HepG2 (cell line): Measurements from ENCODE around the gene DAB2. TPM values are rescaled to one million over a fixed set of nuclear protein-coding genes. Genes with fewer than 3 reads are reported as not detected.

Experiments
- ATAC-seq: fragments of 200-7000 bp; cut with Tn5 transposase; 3 replicates; pipeline ENCODE4 v1.9.1; 2020; ENCODE audit warnings: mild to moderate bottlenecking, moderate library complexity
- BruUV-seq: library from RNA; stranded (reverse); fragments of 400-500 nt; replicated peaks from 2 replicates; lab custom pipeline; 2021; lab: Mats Ljungman, UMichigan
- CTCF ChIA-PET: fragments of 300-600 bp; formaldehyde crosslinking; extraction: SDS; loops from one replicate; lab custom pipeline; 2021; ENCODE audit warnings: low total read pairs, inconsistent platforms, low intra/inter-chr PET ratio; lab: Yijun Ruan, JAX
- POLR2A ChIA-PET: fragments of 350-600 bp; sonication (Branson Sonifier 250); formaldehyde crosslinking; loops from one replicate; lab custom pipeline; 2020; ENCODE audit warnings: antibody characterized with exemption, inconsistent platforms; lab: Yijun Ruan, JAX
- DNase-seq: peaks from one replicate; pipeline ENCODE4 v3.0.0-alpha.2; 2015; ENCODE audit warnings: low spot score
- FAIRE-seq: peaks from 3 replicates; lab custom pipeline; 2011; peaks lifted over from hg19 to GRCh38; lab: Jason Lieb, UNC
- H2AFZ ChIP-seq: one replicate; pipeline ENCODE4 v1.6.1; 2011; ENCODE audit warnings: low read length, inconsistent platforms
- H3K27ac ChIP-seq: fragments of 300-600 bp; 3 replicates; pipeline ENCODE4 v1.8.0; 2011; ENCODE audit warnings: mixed run types, mild to moderate bottlenecking, mixed read lengths, low read length, inconsistent platforms; ENCODE audit not compliant: insufficient read depth; ENCODE audit errors: extremely low read length
- H3K27me3 ChIP-seq, 2 experiments: fragments of 200-600 bp in 1 of 2; 2 replicates in 1 of 2; 3 replicates in 1 of 2; pipeline versions ENCODE4 v1.6.0 to v1.8.0; 2011; ENCODE audit warnings: low read length in 2 of 2, mild to moderate bottlenecking in 2 of 2, moderate library complexity in 2 of 2, inconsistent platforms in 1 of 2; ENCODE audit not compliant: insufficient read depth in 2 of 2, control insufficient read depth in 1 of 2
- H3K36me3 ChIP-seq, 2 experiments: fragments of 200-600 bp in 1 of 2; replicated peaks in 1 of 2; 2 replicates in 1 of 2; 3 replicates in 1 of 2; pipeline versions ENCODE4 v1.5.1 to v1.8.0; 2011; ENCODE audit warnings: low read length in 2 of 2, inconsistent platforms in 1 of 2; ENCODE audit not compliant: insufficient read depth in 2 of 2, control insufficient read depth in 1 of 2
- H3K4me1 ChIP-seq: 2 replicates; pipeline ENCODE4 v1.5.1; 2012; ENCODE audit warnings: low read length, inconsistent platforms; ENCODE audit not compliant: insufficient read depth
- H3K4me2 ChIP-seq: 2 replicates; pipeline ENCODE4 v1.6.0; 2011; ENCODE audit warnings: low read depth, low read length, inconsistent platforms
- H3K4me3 ChIP-seq, 3 experiments: fragments of 200-600 bp in 1 of 3; sonication (generic), shearing (Covaris generic) in 1 of 3; replicated peaks in 1 of 3; 2 replicates each; pipeline ENCODE4 v1.5.1; 2011 to 2016; ENCODE audit warnings: low read length in 3 of 3, inconsistent platforms in 2 of 3, low read depth in 2 of 3, mild to moderate bottlenecking in 2 of 3, control low read depth in 1 of 3, mixed read lengths in 1 of 3; ENCODE audit not compliant: insufficient read depth in 1 of 3
- H3K79me2 ChIP-seq: one replicate; pipeline ENCODE4 v1.6.1; 2011; ENCODE audit warnings: low read length, inconsistent platforms; ENCODE audit not compliant: insufficient read depth
- H3K9ac ChIP-seq: 2 replicates; pipeline ENCODE4 v1.6.0; 2011; ENCODE audit warnings: mild to moderate bottlenecking, low read depth, low read length, inconsistent platforms; ENCODE audit not compliant: insufficient read depth
- H3K9me3 ChIP-seq: 2 replicates; pipeline ENCODE4 v1.5.1; 2012; ENCODE audit warnings: mild to moderate bottlenecking, low read length
- H4K20me1 ChIP-seq: 2 replicates; pipeline ENCODE4 v1.6.0; 2011; ENCODE audit warnings: inconsistent platforms, mild to moderate bottlenecking, low read length, moderate library complexity; ENCODE audit not compliant: insufficient read depth
- ATF6 ChIP-seq: sonication (generic); formaldehyde crosslinking; conservative IDR thresholded peaks from 2 replicates; pipeline ENCODE4 v1.4.0; 2020; ENCODE audit warnings: missing genetic modification reagents
- BRCA1 ChIP-seq: sonication (generic); formaldehyde crosslinking; IDR thresholded peaks from 2 replicates; pipeline ENCODE4 v1.4.0; 2020; ENCODE audit warnings: missing genetic modification reagents
- CCDC6 ChIP-seq: sonication (generic); formaldehyde crosslinking; IDR thresholded peaks from 2 replicates; pipeline ENCODE4 v1.8.1; 2022; ENCODE audit warnings: mild to moderate bottlenecking, missing genetic modification reagents, moderate library complexity
- EED ChIP-seq: sonication (generic); formaldehyde crosslinking; IDR thresholded peaks from 2 replicates; pipeline ENCODE4 v1.5.0; 2020; ENCODE audit warnings: mild to moderate bottlenecking, missing genetic modification reagents
- IRF9 ChIP-seq: sonication (generic); formaldehyde crosslinking; IDR thresholded peaks from 2 replicates; pipeline ENCODE4 v1.8.0; 2022; ENCODE audit warnings: missing genetic modification reagents, mild to moderate bottlenecking, borderline replicate concordance
- SALL1 ChIP-seq: sonication (generic); formaldehyde crosslinking; IDR thresholded peaks from 2 replicates; pipeline ENCODE4 v1.8.0; 2022; ENCODE audit warnings: mild to moderate bottlenecking, missing genetic modification reagents
- ZNF430 ChIP-seq: sonication (generic); formaldehyde crosslinking; IDR thresholded peaks from 2 replicates; pipeline ENCODE4 v1.9.0; 2021; ENCODE audit warnings: mild to moderate bottlenecking, missing genetic modification reagents
- ZNF446 ChIP-seq: sonication (generic); formaldehyde crosslinking; IDR thresholded peaks from 2 replicates; pipeline ENCODE4 v1.5.0; 2020; ENCODE audit warnings: mild to moderate bottlenecking, missing genetic modification reagents
- ZSCAN12 ChIP-seq: sonication (generic); formaldehyde crosslinking; IDR thresholded peaks from 2 replicates; pipeline ENCODE4 v1.9.0; 2021; ENCODE audit warnings: mild to moderate bottlenecking, missing genetic modification reagents
- WGBS: methylation state at CpG from one replicate; pipeline ENCODE4 v1.1.6; 2017; ENCODE audit warnings: low lambda C conversion rate; 5-methylcytosine and 5-hydroxymethylcytosine counted together
- in situ Hi-C: cut with HindIII; loops from 2 replicates; pipeline ENCODE4 v1.10.0; 2017; ENCODE audit warnings: low pct_unique_long_range_greater_than_20kb; ENCODE audit not compliant: extremely low pct_ligation_motif_present
- intact Hi-C: fragments of 100-400 bp; cut with micrococcal nuclease; formaldehyde crosslinking; loops from one replicate; pipeline ENCODE4 v1.10.0; 2022; ENCODE audit not compliant: unreplicated experiment
- polyA plus RNA-seq, 8 experiments: library from polyadenylated mRNA; depleted of rRNA in 3 of 8; stranded (reverse) in 7 of 8; unstranded in 1 of 8; fragments of >200 nt; fragmentation: Illumina TruSeq in 4 of 8; extraction: Trizol in 4 of 8; gene quantifications; 2 replicates each; pipeline versions ENCODE4 v1.2.1 to v1.2.3, GENCODE V29; 2011 to 2016; ENCODE audit warnings: low read depth in 4 of 8, missing spikeins in 1 of 8, mixed read lengths in 1 of 8; ENCODE audit not compliant: insufficient read depth in 1 of 8
- total RNA-seq, 5 experiments: library from RNA; depleted of rRNA; stranded (reverse); fragments of >200 nt; fragmentation: Illumina TruSeq; extraction: Trizol; gene quantifications; 2 replicates each; pipeline ENCODE4 v1.2.3, GENCODE V29; 2016; ENCODE audit warnings: low read depth in 1 of 5

DAB2 gene
- total and polyA plus RNA-seq, 2 of the 13 experiments (the other 11 are each of a cell fraction or from before 2014, with no cell fraction given), result 6.4 to 6.5 TPM

GRCh38 chr5:39465097-39465496 lies 40.3 kb upstream of the DAB2 start (continued):
- no peak for TF ChIP-seq BRCA1
- TF ChIP-seq ZNF430 (CRISPR knock-in tag), result no peak
- TF ChIP-seq CCDC6 (CRISPR knock-in tag), result no peak
- no peak for TF ChIP-seq ATF6
- TF ChIP-seq ZSCAN12 (CRISPR knock-in tag), result no peak
- no peak for TF ChIP-seq ZNF446 (CRISPR knock-in tag)
- no peak for TF ChIP-seq SALL1 (CRISPR knock-in tag)

GRCh38 chr5:39464088-39464487 lies 39.3 kb upstream of the DAB2 start:
- DNase-seq, result no peak
- WGBS, result 40% methylated on average over 5 of the region's 5 CpGs
- Histone ChIP-seq H3K4me3 (no peak overlapping the region), H3K4me1 (no peaks in the 10 kb centered on the region), H4K20me1 (no peaks in the 10 kb centered on the region), H3K9ac (no peak overlapping the region), H3K9me3 (no peaks in the 10 kb centered on the region), H3K79me2 (no peaks in the 10 kb centered on the region), H2AFZ (no peak overlapping the region), H3K27ac (no peak overlapping the region), H3K4me2 (no peak overlapping the region), H3K27me3 (no peaks in the 10 kb centered on the region), H3K36me3 (no peaks in the 10 kb centered on the region)
- no TSS peak for BruUV-seq
- CTCF ChIA-PET, result no interaction called here
- in situ Hi-C loops, result no loop called here
- FAIRE-seq, result no peak
- intact Hi-C loops, result no loop called here
- TF ChIP-seq IRF9 (CRISPR knock-in tag) (no peak), EED (no peak)
- no peak for ATAC-seq
- POLR2A ChIA-PET, result no interaction called here
